ENCODE results near the gene IFFO2. TPM values are rescaled to one million over a fixed set of nuclear protein-coding genes. Genes with fewer than 3 reads are reported as not detected.

The IFFO2 gene
- polyA plus RNA-seq (ENCODE audit: low read depth in 6 of 6), result 1 to 10 TPM in 4 of 6 donors, under 1 TPM in 2; 0.09 to 3.2 (median 1.4) TPM

GRCh38 chr1:18956193-18957135 is at the start of gene IFFO2:
Gene IFFO2 (minus strand): TSS chr1:18956676. CDS start chr1:18956332, 344 bp downstream.
- peak; percentile 98 for DNase-seq
- peaks cover 38 to 49% (median 41%) of the 10 kb centered on the region in 3 donors for H3K4me1 Mint-ChIP-seq
- no peaks in the 10 kb centered on the region for H3K36me3 Mint-ChIP-seq
- no peaks in the 10 kb centered on the region for H3K9me3 Mint-ChIP-seq
- H3K27me3 Mint-ChIP-seq, result peaks cover 6 to 25% (median 7%) of the 10 kb centered on the region in 3 donors
- H3K27ac Mint-ChIP-seq, result peak within 1 kb of the TSS in 4 of 6 donors; percentile 84 to 100 (median 92)
- ATAC-seq (ENCODE audit: low read depth in 2 of 2), result peak; percentile 60 to 68
- peak within 1 kb of the TSS; percentile 81 to 94 (median 89) for H3K4me3 Mint-ChIP-seq

- no peak overlapping the region for H3K27ac Mint-ChIP-seq
- peaks cover 31 to 70% (median 47%) of the 10 kb centered on the region in 3 donors for H3K27me3 Mint-ChIP-seq
- H3K36me3 Mint-ChIP-seq, result peaks cover 4 to 9% of the 10 kb centered on the region in 2 donors
- ATAC-seq (ENCODE audit: low read depth in 2 of 2), result no peak
- H3K9me3 Mint-ChIP-seq, result peaks cover 5 to 29% (median 16%) of the 10 kb centered on the region in 7 donors
- H3K4me3 Mint-ChIP-seq, result peak overlapping the region in 1 of 8 donors; percentile 37
- H3K4me1 Mint-ChIP-seq, result peaks cover 0 to 2% (median 0%) of the 10 kb centered on the region in 3 donors
- DNase-seq, result no peak
Observed at GRCh38 chr1:19006000-19006399, 49.5 kb upstream of the IFFO2 start.

- Mint-ChIP-seq H3K4me3 (no peak overlapping the region), H3K27ac (no peak overlapping the region)
Observed at GRCh38 chr1:19003371-19004290, 47.2 kb upstream of the IFFO2 start.

DNA sequence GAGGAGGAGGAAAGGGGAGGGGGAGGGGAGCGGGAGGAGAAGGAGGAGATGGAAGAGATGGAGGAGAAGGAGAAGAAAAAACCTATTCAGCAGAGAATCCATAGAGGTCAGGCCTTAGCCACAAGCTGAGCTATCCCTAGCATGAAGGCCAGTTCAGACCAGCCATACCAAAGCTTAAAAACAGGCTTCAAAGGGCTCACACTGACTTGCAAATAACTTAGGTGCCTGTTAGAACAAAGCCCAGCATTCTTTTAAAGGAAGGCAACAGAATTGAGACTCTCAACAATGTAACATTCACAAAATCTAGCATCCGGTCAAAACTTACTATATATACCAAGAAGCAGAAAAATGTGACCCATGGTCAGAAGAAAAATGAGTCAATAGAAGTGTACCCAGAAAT is 43.6 kb upstream of the IFFO2 start:
- ATAC-seq (ENCODE audit: low read depth in 2 of 2), result no peak
- Mint-ChIP-seq H3K4me1 (no peaks in the 10 kb centered on the region), H3K36me3 (peaks cover 4 to 26% of the 10 kb centered on the region in 2 donors), H3K27me3 (peaks cover 21 to 44% (median 43%) of the 10 kb centered on the region in 3 donors), H3K9me3 (peaks cover 14 to 35% (median 24%) of the 10 kb centered on the region in 7 donors), H3K27ac (no peak overlapping the region), H3K4me3 (no peak overlapping the region)
- DNase-seq, result no peak

More at GRCh38 chr1:19003371-19004290, 47.2 kb upstream of the IFFO2 start:
- Mint-ChIP-seq H3K27me3 (peaks cover 23 to 50% (median 37%) of the 10 kb centered on the region in 3 donors), H3K4me1 (no peaks in the 10 kb centered on the region), H3K9me3 (peaks cover 14 to 41% (median 24%) of the 10 kb centered on the region in 7 donors), H3K36me3 (peaks cover 4 to 26% of the 10 kb centered on the region in 2 donors)
- no peak for ATAC-seq (ENCODE audit: low read depth in 2 of 2)
- no peak for DNase-seq

DNA sequence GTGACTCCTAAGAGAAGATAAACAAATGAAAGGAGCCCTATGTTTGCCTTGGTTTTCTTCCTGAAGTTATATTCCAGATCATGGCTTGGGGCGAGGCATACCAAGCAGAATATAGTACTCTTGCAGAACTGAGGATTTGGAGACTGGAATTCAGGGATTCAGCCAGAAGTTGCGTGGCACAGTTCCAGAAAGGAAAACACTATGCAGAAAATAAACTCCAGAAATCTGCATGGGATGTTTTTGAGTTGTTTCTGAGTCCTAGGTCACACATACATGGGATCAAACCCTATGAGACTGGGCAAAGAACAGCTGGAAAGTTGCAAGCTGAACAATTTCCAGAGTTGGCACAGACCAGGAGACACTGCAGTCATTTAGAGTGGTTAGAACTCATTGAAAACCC is 42.9 kb upstream of the IFFO2 start:
- Mint-ChIP-seq H3K9me3 (peaks cover 14 to 35% (median 24%) of the 10 kb centered on the region in 7 donors), H3K4me1 (no peaks in the 10 kb centered on the region), H3K4me3 (no peak overlapping the region)

GRCh38 chr1:18998016-18998724 is 41.7 kb upstream of the IFFO2 start:
- ATAC-seq (ENCODE audit: low read depth in 2 of 2), result no peak
- peaks cover 4 to 26% of the 10 kb centered on the region in 2 donors for H3K36me3 Mint-ChIP-seq
- no peaks in the 10 kb centered on the region for H3K4me1 Mint-ChIP-seq
- H3K4me3 Mint-ChIP-seq, result no peak overlapping the region
- no peak overlapping the region for H3K27ac Mint-ChIP-seq
- peaks cover 20 to 41% (median 39%) of the 10 kb centered on the region in 3 donors for H3K27me3 Mint-ChIP-seq
- H3K9me3 Mint-ChIP-seq, result peaks cover 9 to 32% (median 22%) of the 10 kb centered on the region in 7 donors
- no peak for DNase-seq

More for the DNA sequence above, 42.9 kb upstream of the IFFO2 start:
- DNase-seq, result no peak
- no peak for ATAC-seq (ENCODE audit: low read depth in 2 of 2)
- Mint-ChIP-seq H3K36me3 (peaks cover 4 to 26% of the 10 kb centered on the region in 2 donors), H3K27ac (no peak overlapping the region), H3K27me3 (peaks cover 21 to 45% (median 44%) of the 10 kb centered on the region in 3 donors)

GRCh38 chr1:18997508-18997907 is 41.0 kb upstream of the IFFO2 start:
- Mint-ChIP-seq H3K27me3 (peaks cover 17 to 42% (median 40%) of the 10 kb centered on the region in 3 donors), H3K4me1 (no peaks in the 10 kb centered on the region), H3K27ac (no peak overlapping the region), H3K36me3 (peaks cover 4 to 25% of the 10 kb centered on the region in 2 donors), H3K4me3 (no peak overlapping the region), H3K9me3 (peaks cover 8 to 26% (median 21%) of the 10 kb centered on the region in 7 donors)
- DNase-seq (no peak), ATAC-seq (ENCODE audit: low read depth in 2 of 2) (no peak)

DNA sequence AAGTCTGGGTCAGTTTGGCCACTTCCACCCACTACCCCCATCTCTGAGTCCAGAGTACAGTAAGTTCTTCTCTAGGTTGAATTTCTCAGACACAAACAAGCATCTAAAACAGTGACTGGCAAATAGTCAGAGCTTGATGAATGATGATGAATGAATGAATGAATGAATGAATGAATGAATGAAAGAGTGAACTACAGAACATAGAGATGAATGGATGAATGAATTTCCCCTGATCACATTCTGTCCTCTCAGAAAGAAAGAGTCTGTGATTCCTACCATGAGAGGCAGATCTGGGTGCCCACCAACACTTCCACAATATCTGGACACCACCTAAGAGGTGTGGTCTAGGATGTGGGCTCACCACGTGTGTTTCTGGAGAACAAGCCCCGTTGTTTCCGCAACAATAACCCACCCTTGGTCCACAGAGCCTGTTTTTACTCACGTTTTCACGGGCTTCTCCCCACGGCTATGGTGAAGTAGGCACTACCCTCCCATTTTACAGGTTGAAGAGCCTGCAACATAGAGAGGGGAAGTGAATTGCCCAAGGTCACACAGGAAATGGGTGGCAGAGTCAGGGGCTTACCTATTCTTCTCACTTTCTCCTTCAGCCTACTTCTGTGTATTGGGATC is 40.2 kb upstream of the IFFO2 start:
- Mint-ChIP-seq H3K27ac (no peak overlapping the region), H3K4me1 (no peaks in the 10 kb centered on the region), H3K9me3 (peaks cover 2 to 22% (median 16%) of the 10 kb centered on the region in 7 donors), H3K4me3 (no peak overlapping the region), H3K36me3 (peaks cover 0 to 16% of the 10 kb centered on the region in 2 donors), H3K27me3 (peaks cover 17 to 46% (median 42%) of the 10 kb centered on the region in 3 donors)
- DNase-seq, result no peak
- ATAC-seq (ENCODE audit: low read depth in 2 of 2), result no peak

DNA sequence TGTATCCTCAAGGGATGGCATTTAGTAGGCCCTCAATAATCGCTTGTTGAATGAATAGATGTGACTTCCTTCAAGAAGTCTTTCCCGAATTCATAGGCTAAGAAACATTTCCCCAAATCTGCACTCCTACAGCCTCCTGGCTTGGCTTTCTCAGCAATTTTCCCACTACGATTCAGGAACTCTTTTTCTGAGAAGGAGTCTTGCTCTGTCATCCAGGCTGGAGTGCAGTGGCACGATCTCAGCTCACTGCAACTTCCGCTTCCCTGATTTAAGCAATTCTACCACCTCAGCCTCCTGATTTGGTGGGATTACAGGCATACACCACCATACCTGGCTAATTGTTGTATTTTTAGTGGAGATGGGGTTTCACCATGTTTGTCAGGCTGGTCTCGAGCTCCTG is 37.9 kb upstream of the IFFO2 start:
- Mint-ChIP-seq H3K27ac (peak overlapping the region in 1 of 6 donors; percentile 76), H3K27me3 (peaks cover 17 to 46% (median 35%) of the 10 kb centered on the region in 3 donors), H3K36me3 (peaks cover 0 to under 1% of the 10 kb centered on the region in 2 donors), H3K4me3 (no peak overlapping the region), H3K9me3 (peaks cover 0 to 8% (median 3%) of the 10 kb centered on the region in 7 donors), H3K4me1 (no peaks in the 10 kb centered on the region)
- ATAC-seq (ENCODE audit: low read depth in 2 of 2), result no peak
- no peak for DNase-seq

DNA sequence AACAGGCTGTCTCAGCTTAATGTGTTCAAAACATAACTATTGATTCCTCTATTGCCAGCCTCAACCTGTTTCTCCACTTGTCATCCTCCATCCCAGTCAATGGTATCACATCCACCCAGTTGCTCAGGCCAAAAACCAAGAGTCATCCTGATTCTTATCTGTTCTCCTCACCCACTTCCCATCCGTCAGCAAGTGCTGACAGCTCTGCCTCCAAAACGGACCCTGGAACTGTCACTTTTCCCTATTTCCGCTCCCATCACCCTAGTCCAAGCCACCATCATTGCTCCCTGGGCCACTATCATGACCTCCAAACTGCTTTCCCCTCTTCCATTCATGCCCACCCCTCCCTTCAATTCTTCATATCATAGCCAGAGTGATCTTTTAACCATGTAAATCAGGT is 36.2 kb upstream of the IFFO2 start:
- Mint-ChIP-seq H3K4me3 (no peak overlapping the region), H3K27me3 (peaks cover 19 to 52% (median 37%) of the 10 kb centered on the region in 3 donors), H3K36me3 (no peaks in the 10 kb centered on the region), H3K27ac (no peak overlapping the region), H3K4me1 (no peaks in the 10 kb centered on the region), H3K9me3 (peaks cover 0 to 8% (median 3%) of the 10 kb centered on the region in 7 donors)
- DNase-seq (no peak), ATAC-seq (ENCODE audit: low read depth in 2 of 2) (no peak)

GRCh38 chr1:18991585-18991984 is 35.1 kb upstream of the IFFO2 start:
- ATAC-seq (ENCODE audit: low read depth in 2 of 2) (no peak), DNase-seq (no peak)
- no peak overlapping the region for H3K4me3 Mint-ChIP-seq
- H3K9me3 Mint-ChIP-seq, result peaks cover 0 to 8% (median 3%) of the 10 kb centered on the region in 7 donors
- no peaks in the 10 kb centered on the region for H3K36me3 Mint-ChIP-seq
- H3K27ac Mint-ChIP-seq, result no peak overlapping the region
- peaks cover 19 to 49% (median 34%) of the 10 kb centered on the region in 3 donors for H3K27me3 Mint-ChIP-seq
- no peaks in the 10 kb centered on the region for H3K4me1 Mint-ChIP-seq

DNA sequence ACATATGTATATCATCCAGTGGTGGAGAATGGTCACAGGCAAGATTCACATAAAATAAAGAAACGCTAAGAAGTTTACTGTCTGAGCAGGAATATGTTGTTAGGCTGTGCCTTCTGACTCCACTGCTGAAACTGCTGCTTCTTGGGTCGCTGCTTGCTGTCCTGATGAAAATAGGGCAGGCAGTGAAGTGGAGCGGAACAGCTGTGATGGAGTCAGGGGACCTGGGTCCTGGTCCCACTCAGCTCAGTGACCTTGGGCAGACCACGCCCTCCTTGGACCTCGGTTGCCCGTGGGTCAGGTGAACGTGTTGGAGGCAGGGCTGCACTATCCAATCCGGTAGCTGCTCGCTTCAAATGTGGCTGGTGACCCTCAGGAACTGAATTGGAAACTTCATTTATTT is 33.4 kb upstream of the IFFO2 start:
- H3K9me3 Mint-ChIP-seq, result peaks cover 0 to 8% (median 3%) of the 10 kb centered on the region in 7 donors
- no peaks in the 10 kb centered on the region for H3K36me3 Mint-ChIP-seq
- DNase-seq, result no peak
- H3K27ac Mint-ChIP-seq, result no peak overlapping the region
- ATAC-seq (ENCODE audit: low read depth in 2 of 2), result no peak
- H3K27me3 Mint-ChIP-seq, result peaks cover 18 to 44% (median 29%) of the 10 kb centered on the region in 3 donors
- H3K4me1 Mint-ChIP-seq, result no peaks in the 10 kb centered on the region
- H3K4me3 Mint-ChIP-seq, result no peak overlapping the region
